HepG2 (cell line): ENCODE results near the gene ABHD1. TPM values are rescaled to one million over a fixed set of nuclear protein-coding genes. Genes with fewer than 3 reads are reported as not detected.

ENCODE experiments used
- DRAP1 ChIP-seq: IDR thresholded peaks from 2 replicates; pipeline ENCODE4 v1.6.1; 2016; ENCODE audit warnings: missing genetic modification reagents, missing compliant biosample characterization
- EED ChIP-seq: sonication (generic); formaldehyde crosslinking; IDR thresholded peaks from 2 replicates; pipeline ENCODE4 v1.5.0; 2020; ENCODE audit warnings: mild to moderate bottlenecking, missing genetic modification reagents
- GABPB1 ChIP-seq: IDR thresholded peaks from 2 replicates; pipeline ENCODE4 v1.6.1; 2016; ENCODE audit warnings: mild to moderate bottlenecking, missing genetic modification reagents, moderate library complexity, missing compliant biosample characterization
- GPN1 ChIP-seq: sonication (generic); formaldehyde crosslinking; IDR thresholded peaks from 2 replicates; pipeline ENCODE4 v1.5.1; 2020; ENCODE audit warnings: missing genetic modification reagents, borderline replicate concordance
- IKZF4 ChIP-seq: sonication (generic); formaldehyde crosslinking; IDR thresholded peaks from 2 replicates; pipeline ENCODE4 v1.5.1; 2020; ENCODE audit warnings: borderline replicate concordance, mild to moderate bottlenecking, low read depth, missing genetic modification reagents; ENCODE audit errors: not compliant biosample characterization
- KDM2A ChIP-seq: sonication (generic); formaldehyde crosslinking; IDR thresholded peaks from 2 replicates; pipeline ENCODE4 v1.4.0; 2020; ENCODE audit warnings: low read depth, missing genetic modification reagents, borderline replicate concordance
- KLF6 ChIP-seq: IDR thresholded peaks from 2 replicates; pipeline ENCODE4 v1.8.0; 2016; ENCODE audit warnings: missing biosample characterization, missing genetic modification reagents
- NFATC3 ChIP-seq: sonication (generic); formaldehyde crosslinking; IDR thresholded peaks from 2 replicates; pipeline ENCODE4 v1.5.1; 2020; ENCODE audit warnings: mild to moderate bottlenecking, missing genetic modification reagents
- POGZ ChIP-seq: sonication (generic); formaldehyde crosslinking; IDR thresholded peaks from 2 replicates; pipeline ENCODE4 v1.4.0; 2020; ENCODE audit warnings: mild to moderate bottlenecking, missing genetic modification reagents
- SMAD9 ChIP-seq: sonication (generic); formaldehyde crosslinking; IDR thresholded peaks from 2 replicates; pipeline ENCODE4 v1.5.1; 2020; ENCODE audit warnings: mild to moderate bottlenecking, missing genetic modification reagents
- ZBTB38 ChIP-seq: sonication (generic); formaldehyde crosslinking; IDR thresholded peaks from 2 replicates; pipeline ENCODE4 v1.5.1; 2020; ENCODE audit warnings: mild to moderate bottlenecking, missing genetic modification reagents
- ZMYM3 ChIP-seq: sonication (generic); formaldehyde crosslinking; IDR thresholded peaks from 2 replicates; pipeline ENCODE4 v1.5.1; 2020; ENCODE audit warnings: mild to moderate bottlenecking, missing genetic modification reagents
- ZNF274 ChIP-seq: sonication (generic); formaldehyde crosslinking; IDR thresholded peaks from 2 replicates; pipeline ENCODE4 v1.5.1; 2020; ENCODE audit warnings: mild to moderate bottlenecking, missing genetic modification reagents
- ZNF383 ChIP-seq: sonication (generic); formaldehyde crosslinking; IDR thresholded peaks from 2 replicates; pipeline ENCODE4 v1.4.0; 2020; ENCODE audit warnings: missing genetic modification reagents, mild to moderate bottlenecking, borderline replicate concordance
- ZNF562 ChIP-seq: sonication (generic); formaldehyde crosslinking; IDR thresholded peaks from 2 replicates; pipeline ENCODE4 v1.8.0; 2022; ENCODE audit warnings: missing genetic modification reagents, borderline replicate concordance
- ZNF605 ChIP-seq: sonication (generic); formaldehyde crosslinking; IDR thresholded peaks from 2 replicates; pipeline ENCODE4 v1.8.0; 2022; ENCODE audit warnings: mild to moderate bottlenecking, missing genetic modification reagents
- ZNF788 ChIP-seq: sonication (generic); formaldehyde crosslinking; IDR thresholded peaks from 2 replicates; pipeline ENCODE4 v1.5.0; 2020; ENCODE audit warnings: mild to moderate bottlenecking, missing genetic modification reagents, borderline replicate concordance
- ZSCAN25 ChIP-seq: sonication (generic); formaldehyde crosslinking; IDR thresholded peaks from 2 replicates; pipeline ENCODE4 v1.8.0; 2022; ENCODE audit warnings: mild to moderate bottlenecking, missing genetic modification reagents
- polyA plus RNA-seq, 8 experiments: library from polyadenylated mRNA; depleted of rRNA in 3 of 8; stranded (reverse) in 7 of 8; unstranded in 1 of 8; fragments of >200 nt; fragmentation: Illumina TruSeq in 4 of 8; extraction: Trizol in 4 of 8; gene quantifications; 2 replicates each; pipeline versions ENCODE4 v1.2.1 to v1.2.3, GENCODE V29; 2011 to 2016; ENCODE audit warnings: low read depth in 4 of 8, missing spikeins in 1 of 8, mixed read lengths in 1 of 8; ENCODE audit not compliant: insufficient read depth in 1 of 8
- total RNA-seq, 5 experiments: library from RNA; depleted of rRNA; stranded (reverse); fragments of >200 nt; fragmentation: Illumina TruSeq; extraction: Trizol; gene quantifications; 2 replicates each; pipeline ENCODE4 v1.2.3, GENCODE V29; 2016; ENCODE audit warnings: low read depth in 1 of 5
- TF ChIP-seq, protein P1 (sequence below): sonication (generic); formaldehyde crosslinking; IDR thresholded peaks from 2 replicates; pipeline ENCODE4 v1.8.0; 2022; ENCODE audit warnings: mild to moderate bottlenecking, missing genetic modification reagents, borderline replicate concordance
- TF ChIP-seq, protein P2 (sequence below): sonication (generic); formaldehyde crosslinking; IDR thresholded peaks from 2 replicates; pipeline ENCODE4 v1.4.0; 2020; ENCODE audit warnings: missing genetic modification reagents, borderline replicate concordance
- TF ChIP-seq, protein P3 (sequence below): sonication (generic); formaldehyde crosslinking; IDR thresholded peaks from 2 replicates; pipeline ENCODE4 v1.8.1; 2022; ENCODE audit warnings: low read depth, mild to moderate bottlenecking, missing genetic modification reagents

Gene ABHD1
- total and polyA plus RNA-seq, 2 of the 13 experiments (the other 11 are each of a cell fraction or from before 2014, with no cell fraction given), result 0.04 to 0.81 TPM

DNA sequence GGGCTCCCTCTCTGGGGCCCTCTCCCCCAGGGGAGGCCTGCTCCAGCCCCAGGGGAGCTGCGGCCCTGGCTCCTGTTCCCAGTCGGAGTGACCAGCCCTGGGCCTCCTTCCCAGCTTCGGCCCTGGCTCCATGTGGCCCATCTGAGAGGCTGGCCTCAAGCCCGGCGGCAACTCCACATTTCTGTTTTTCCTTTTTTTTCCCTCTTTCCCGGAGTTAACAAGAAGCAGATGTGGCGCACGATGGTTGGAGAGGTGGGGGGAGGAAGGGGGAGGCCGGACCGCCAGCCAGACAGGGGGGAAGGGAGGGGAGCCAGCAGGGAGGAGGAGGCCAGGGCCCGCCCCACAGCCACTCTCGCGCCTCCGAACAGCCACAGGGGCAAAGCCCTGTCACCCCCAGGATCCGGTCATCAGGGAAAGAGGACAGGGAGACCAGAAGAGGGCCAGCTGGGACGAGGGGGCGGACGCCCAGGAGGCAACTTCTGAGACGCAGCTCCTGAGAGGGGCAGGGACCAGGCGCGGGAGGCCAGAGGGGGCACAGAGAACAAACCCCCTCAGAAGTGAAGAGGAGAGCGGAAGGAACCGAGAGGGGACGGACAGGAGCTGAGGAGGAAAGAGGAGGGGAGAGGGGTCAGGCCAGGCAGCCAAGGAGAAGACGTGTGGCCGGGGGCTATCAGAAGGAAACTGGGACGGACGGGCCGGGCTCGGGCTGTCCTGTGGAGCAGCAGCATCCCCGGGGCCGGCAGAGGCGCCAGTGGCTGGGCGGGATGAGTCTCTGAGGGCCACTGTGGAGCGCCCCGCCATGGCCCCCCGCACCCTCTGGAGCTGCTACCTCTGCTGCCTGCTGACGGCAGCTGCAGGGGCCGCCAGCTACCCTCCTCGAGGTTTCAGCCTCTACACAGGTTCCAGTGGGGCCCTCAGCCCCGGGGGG, 45.1 kb upstream of the ABHD1 start, which contains the start of gene EMILIN1 (continued):
- TF ChIP-seq, protein P1, sequence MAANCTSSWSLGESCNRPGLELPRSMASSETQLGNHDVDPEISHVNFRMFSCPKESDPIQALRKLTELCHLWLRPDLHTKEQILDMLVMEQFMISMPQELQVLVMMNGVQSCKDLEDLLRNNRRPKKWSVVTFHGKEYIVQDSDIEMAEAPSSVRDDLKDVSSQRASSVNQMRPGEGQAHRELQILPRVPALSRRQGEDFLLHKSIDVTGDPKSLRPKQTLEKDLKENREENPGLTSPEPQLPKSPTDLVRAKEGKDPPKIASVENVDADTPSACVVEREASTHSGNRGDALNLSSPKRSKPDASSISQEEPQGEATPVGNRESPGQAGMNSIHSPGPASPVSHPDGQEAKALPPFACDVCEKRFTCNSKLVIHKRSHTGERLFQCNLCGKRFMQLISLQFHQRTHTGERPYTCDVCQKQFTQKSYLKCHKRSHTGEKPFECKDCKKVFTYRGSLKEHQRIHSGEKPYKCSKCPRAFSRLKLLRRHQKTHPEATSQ (CRISPR knock-in tag), result no peak
- TF ChIP-seq ZNF562 (CRISPR knock-in tag) (no peak), KDM2A (0 out of 2 replicates have a peak, but pooled peaks have one; percentile 28), ZSCAN25 (peak; percentile 98), DRAP1 (CRISPR knock-in tag) (no peak), ZBTB38 (CRISPR knock-in tag) (peak; percentile 31; the same call in 1 of the 2 replicates), ZNF605 (CRISPR knock-in tag) (no peak), ZNF274 (peak; percentile 72), NFATC3 (peak; percentile 61; the same call in 1 of the 2 replicates), ZMYM3 (CRISPR knock-in tag) (0 out of 2 replicates have a peak, but pooled peaks have one; percentile 2), EED (CRISPR knock-in tag) (0 out of 2 replicates have a peak, but pooled peaks have one; percentile 1), GABPB1 (0 out of 2 replicates have a peak, but pooled peaks have one; percentile 13), GPN1 (CRISPR knock-in tag) (no peak), IKZF4 (CRISPR knock-in tag) (peak; percentile 74), POGZ (CRISPR knock-in tag) (0 out of 2 replicates have a peak, but pooled peaks have one; percentile 13), KLF6 (CRISPR knock-in tag) (no peak), SMAD9 (CRISPR knock-in tag) (0 out of 2 replicates have a peak, but pooled peaks have one; percentile 61), ZNF383 (CRISPR knock-in tag) (no peak), ZNF788 (CRISPR knock-in tag) (0 out of 2 replicates have a peak, but pooled peaks have one; percentile 45)
- TF ChIP-seq, protein P2, sequence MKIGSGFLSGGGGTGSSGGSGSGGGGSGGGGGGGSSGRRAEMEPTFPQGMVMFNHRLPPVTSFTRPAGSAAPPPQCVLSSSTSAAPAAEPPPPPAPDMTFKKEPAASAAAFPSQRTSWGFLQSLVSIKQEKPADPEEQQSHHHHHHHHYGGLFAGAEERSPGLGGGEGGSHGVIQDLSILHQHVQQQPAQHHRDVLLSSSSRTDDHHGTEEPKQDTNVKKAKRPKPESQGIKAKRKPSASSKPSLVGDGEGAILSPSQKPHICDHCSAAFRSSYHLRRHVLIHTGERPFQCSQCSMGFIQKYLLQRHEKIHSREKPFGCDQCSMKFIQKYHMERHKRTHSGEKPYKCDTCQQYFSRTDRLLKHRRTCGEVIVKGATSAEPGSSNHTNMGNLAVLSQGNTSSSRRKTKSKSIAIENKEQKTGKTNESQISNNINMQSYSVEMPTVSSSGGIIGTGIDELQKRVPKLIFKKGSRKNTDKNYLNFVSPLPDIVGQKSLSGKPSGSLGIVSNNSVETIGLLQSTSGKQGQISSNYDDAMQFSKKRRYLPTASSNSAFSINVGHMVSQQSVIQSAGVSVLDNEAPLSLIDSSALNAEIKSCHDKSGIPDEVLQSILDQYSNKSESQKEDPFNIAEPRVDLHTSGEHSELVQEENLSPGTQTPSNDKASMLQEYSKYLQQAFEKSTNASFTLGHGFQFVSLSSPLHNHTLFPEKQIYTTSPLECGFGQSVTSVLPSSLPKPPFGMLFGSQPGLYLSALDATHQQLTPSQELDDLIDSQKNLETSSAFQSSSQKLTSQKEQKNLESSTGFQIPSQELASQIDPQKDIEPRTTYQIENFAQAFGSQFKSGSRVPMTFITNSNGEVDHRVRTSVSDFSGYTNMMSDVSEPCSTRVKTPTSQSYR (CRISPR knock-in tag), result peak; percentile 19; the same call in 1 of the 2 replicates
- TF ChIP-seq, protein P3, sequence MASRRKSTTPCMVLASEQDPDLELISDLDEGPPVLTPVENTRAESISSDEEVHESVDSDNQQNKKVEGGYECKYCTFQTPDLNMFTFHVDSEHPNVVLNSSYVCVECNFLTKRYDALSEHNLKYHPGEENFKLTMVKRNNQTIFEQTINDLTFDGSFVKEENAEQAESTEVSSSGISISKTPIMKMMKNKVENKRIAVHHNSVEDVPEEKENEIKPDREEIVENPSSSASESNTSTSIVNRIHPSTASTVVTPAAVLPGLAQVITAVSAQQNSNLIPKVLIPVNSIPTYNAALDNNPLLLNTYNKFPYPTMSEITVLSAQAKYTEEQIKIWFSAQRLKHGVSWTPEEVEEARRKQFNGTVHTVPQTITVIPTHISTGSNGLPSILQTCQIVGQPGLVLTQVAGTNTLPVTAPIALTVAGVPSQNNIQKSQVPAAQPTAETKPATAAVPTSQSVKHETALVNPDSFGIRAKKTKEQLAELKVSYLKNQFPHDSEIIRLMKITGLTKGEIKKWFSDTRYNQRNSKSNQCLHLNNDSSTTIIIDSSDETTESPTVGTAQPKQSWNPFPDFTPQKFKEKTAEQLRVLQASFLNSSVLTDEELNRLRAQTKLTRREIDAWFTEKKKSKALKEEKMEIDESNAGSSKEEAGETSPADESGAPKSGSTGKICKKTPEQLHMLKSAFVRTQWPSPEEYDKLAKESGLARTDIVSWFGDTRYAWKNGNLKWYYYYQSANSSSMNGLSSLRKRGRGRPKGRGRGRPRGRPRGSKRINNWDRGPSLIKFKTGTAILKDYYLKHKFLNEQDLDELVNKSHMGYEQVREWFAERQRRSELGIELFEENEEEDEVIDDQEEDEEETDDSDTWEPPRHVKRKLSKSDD, result no peak
